Liver (tissue), 3 donors: ENCODE results near the gene MAP3K10.

Source experiments
- CTCF ChIP-seq: fragments of 150-350 bp; IDR thresholded peaks from 2 replicates; pipeline ENCODE4 v1.5.1; 2017; ENCODE audit warnings: improper control_type of control experiment, low read depth, low read length; ENCODE audit not compliant: missing input control
- EGR1 ChIP-seq, 2 donors: IDR thresholded peaks; 2 replicates each; pipeline ENCODE4 v1.6.1; 2016 to 2018; ENCODE audit warnings: antibody characterized with exemption in 2 of 2, low read depth in 2 of 2
- GABPA ChIP-seq, 2 donors: IDR thresholded peaks in 1 of 2; conservative IDR thresholded peaks in 1 of 2; 2 replicates each; pipeline ENCODE4 v1.6.1; 2016; ENCODE audit warnings: antibody characterized with exemption in 2 of 2, mild to moderate bottlenecking in 1 of 2, moderate library complexity in 1 of 2
- HNF4A ChIP-seq, 2 donors: conservative IDR thresholded peaks; 2 replicates each; pipeline ENCODE4 v1.6.1; 2016; ENCODE audit warnings: antibody characterized with exemption in 2 of 2, mild to moderate bottlenecking in 2 of 2
- MAX ChIP-seq: IDR thresholded peaks from 2 replicates; pipeline ENCODE4 v1.6.1; 2016; ENCODE audit warnings: antibody characterized with exemption
- NR2F2 ChIP-seq: IDR thresholded peaks from 2 replicates; pipeline ENCODE4 v1.6.1; 2016; ENCODE audit warnings: antibody characterized with exemption
- REST ChIP-seq: IDR thresholded peaks from 2 replicates; pipeline ENCODE4 v1.6.1; 2016; ENCODE audit warnings: antibody characterized with exemption, mild to moderate bottlenecking
- SP1 ChIP-seq: IDR thresholded peaks from 2 replicates; pipeline ENCODE4 v1.6.1; 2018; ENCODE audit warnings: antibody characterized with exemption, mild to moderate bottlenecking
- TAF1 ChIP-seq: conservative IDR thresholded peaks from 2 replicates; pipeline ENCODE4 v1.6.1; 2016; ENCODE audit warnings: antibody characterized with exemption, mild to moderate bottlenecking
- YY1 ChIP-seq: IDR thresholded peaks from 2 replicates; pipeline ENCODE4 v1.6.1; 2016; ENCODE audit warnings: antibody characterized with exemption, mild to moderate bottlenecking
- ZBTB33 ChIP-seq: IDR thresholded peaks from 2 replicates; pipeline ENCODE4 v1.6.1; 2016; ENCODE audit warnings: antibody characterized with exemption
- donor health status: healthy.
- donor health status: healthy.

DNA sequence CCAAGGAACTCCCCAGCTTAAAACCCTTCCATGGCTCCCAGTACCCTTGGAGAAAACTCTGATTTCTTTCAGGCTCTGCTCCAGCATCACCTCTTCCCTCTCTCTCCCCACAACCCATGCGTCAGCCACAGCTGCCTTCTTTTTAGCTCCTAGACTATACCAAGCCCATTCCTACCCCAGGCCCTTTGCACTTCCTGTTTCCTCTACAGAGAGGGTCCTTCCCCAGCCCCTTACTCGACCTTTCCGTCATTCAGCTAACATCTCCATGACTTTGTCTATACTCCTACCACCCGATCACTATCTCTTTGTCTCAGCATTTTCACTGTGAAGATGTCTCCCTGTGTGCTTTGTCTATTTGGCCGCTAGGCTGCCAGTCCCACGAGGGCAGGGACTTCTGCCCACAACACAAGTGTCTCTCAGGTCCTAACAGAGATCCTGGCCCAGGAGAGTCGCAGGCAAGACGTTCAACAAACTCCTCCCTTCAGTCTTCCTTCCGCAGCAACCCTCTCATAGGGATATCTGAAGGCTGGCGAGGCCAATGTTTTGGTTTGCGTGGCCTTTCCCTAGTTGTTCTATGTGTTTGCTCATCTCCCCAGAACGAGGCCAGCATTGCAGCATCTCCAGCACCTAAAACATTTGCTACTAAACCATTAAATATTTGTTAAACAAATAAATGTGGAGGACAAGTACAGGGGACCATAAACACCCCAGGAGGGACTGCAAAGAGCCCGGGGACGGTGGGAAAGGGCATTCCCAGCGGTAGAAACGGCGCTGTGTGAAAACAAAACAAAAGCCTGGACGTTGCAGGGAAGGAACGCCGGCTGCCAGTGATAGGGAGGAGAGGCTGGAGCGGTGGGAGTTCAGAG lies 34.4 kb downstream of the MAP3K10 start:
- TF ChIP-seq REST (no peak), YY1 (no peak), CTCF (peak; percentile 9), SP1 (no peak), ZBTB33 (no peak), TAF1 (no peak), MAX (no peak), NR2F2 (no peak), GABPA (IDR thresholded peaks at IDR 0.05 in 1 of 2, conservative IDR thresholded peaks at IDR 0.05 in 1 of 2) (no peak), EGR1 (IDR thresholded peaks at IDR 0.05; ENCODE audit: low read depth in 2 of 2) (no peak), HNF4A (conservative IDR thresholded peaks at IDR 0.05) (peak in 1 of 2 donors; percentile 27)
